Measurements from ENCODE around the gene ANKS1B. TPM values are rescaled to one million over a fixed set of nuclear protein-coding genes. Genes with fewer than 3 reads are reported as not detected.

Gene ANKS1B
- total RNA-seq, 4 donors from 2014 or later, result 0.88 to 10.7 (median 4.4) TPM

DNA sequence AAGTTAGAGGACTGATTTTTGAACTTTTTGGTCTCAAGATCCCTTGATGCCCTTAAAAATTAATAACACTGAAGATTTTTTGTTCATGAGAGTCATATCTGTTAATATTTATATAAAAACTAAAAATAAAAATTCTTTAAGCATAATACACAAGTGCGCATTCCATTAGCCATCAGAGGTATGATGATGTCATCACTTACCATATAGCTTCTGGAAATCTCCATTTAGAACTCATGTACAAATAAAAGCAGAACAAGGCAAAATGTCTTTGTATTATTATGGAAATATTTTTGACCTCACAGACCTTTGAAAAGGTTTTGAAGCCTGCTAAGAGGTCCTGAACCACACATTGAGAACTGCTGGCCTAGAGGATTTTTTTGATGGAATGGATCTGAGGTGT is 551.6 kb downstream of the ANKS1B start:
- Histone ChIP-seq H3K27ac (no peak overlapping the region), H3K4me1 (no peaks in the 10 kb centered on the region), H3K36me3 (no peaks in the 10 kb centered on the region), H3K9me3 (no peaks in the 10 kb centered on the region), H3K27me3 (no peaks in the 10 kb centered on the region), H3K4me3 (no peak overlapping the region)
- no peak for TF ChIP-seq POLR2A (IDR thresholded peaks at IDR 0.05)
- DNase-seq, result no peak

GRCh38 chr12:99431203-99431602 is 553.5 kb downstream of the ANKS1B start:
- no peaks in the 10 kb centered on the region for H3K4me1 ChIP-seq
- no peak for TF ChIP-seq POLR2A (IDR thresholded peaks at IDR 0.05)
- TF ChIP-seq, protein P1, sequence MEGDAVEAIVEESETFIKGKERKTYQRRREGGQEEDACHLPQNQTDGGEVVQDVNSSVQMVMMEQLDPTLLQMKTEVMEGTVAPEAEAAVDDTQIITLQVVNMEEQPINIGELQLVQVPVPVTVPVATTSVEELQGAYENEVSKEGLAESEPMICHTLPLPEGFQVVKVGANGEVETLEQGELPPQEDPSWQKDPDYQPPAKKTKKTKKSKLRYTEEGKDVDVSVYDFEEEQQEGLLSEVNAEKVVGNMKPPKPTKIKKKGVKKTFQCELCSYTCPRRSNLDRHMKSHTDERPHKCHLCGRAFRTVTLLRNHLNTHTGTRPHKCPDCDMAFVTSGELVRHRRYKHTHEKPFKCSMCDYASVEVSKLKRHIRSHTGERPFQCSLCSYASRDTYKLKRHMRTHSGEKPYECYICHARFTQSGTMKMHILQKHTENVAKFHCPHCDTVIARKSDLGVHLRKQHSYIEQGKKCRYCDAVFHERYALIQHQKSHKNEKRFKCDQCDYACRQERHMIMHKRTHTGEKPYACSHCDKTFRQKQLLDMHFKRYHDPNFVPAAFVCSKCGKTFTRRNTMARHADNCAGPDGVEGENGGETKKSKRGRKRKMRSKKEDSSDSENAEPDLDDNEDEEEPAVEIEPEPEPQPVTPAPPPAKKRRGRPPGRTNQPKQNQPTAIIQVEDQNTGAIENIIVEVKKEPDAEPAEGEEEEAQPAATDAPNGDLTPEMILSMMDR (IDR thresholded peaks at IDR 0.05), result no peak

DNA sequence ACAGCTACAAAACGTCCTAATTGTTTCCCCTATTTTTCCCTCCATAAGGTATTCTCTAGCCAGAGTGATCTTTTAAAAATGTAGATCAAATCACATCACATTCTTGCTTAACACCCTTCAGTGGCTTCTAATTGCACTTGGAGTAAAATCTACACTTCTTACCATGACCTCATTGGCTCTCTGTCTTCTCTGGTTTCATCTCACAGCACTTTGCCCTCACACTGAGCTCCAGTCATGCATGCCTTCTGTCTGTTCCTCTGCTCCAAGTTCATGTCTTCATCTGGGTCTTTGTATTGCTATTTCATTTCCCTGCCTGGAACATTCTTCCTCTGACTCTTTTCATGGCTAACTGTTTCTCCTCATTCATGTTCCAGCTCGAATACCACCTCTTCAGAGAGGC is 557.6 kb downstream of the ANKS1B start:
- no peaks in the 10 kb centered on the region for H3K9me3 ChIP-seq
- no peak overlapping the region for H3K27ac ChIP-seq
- H3K4me1 ChIP-seq, result no peaks in the 10 kb centered on the region
- no peaks in the 10 kb centered on the region for H3K27me3 ChIP-seq
- TF ChIP-seq, protein P1 (IDR thresholded peaks at IDR 0.05), result no peak
- TF ChIP-seq POLR2A (IDR thresholded peaks at IDR 0.05), result no peak
- H3K4me3 ChIP-seq, result no peak overlapping the region
- no peaks in the 10 kb centered on the region for H3K36me3 ChIP-seq
- DNase-seq, result no peak

More at GRCh38 chr12:99431203-99431602, 553.5 kb downstream of the ANKS1B start:
- Histone ChIP-seq H3K4me3 (no peak overlapping the region), H3K27ac (no peak overlapping the region), H3K36me3 (no peaks in the 10 kb centered on the region), H3K9me3 (no peaks in the 10 kb centered on the region), H3K27me3 (no peaks in the 10 kb centered on the region)
- no peak for DNase-seq

DNA sequence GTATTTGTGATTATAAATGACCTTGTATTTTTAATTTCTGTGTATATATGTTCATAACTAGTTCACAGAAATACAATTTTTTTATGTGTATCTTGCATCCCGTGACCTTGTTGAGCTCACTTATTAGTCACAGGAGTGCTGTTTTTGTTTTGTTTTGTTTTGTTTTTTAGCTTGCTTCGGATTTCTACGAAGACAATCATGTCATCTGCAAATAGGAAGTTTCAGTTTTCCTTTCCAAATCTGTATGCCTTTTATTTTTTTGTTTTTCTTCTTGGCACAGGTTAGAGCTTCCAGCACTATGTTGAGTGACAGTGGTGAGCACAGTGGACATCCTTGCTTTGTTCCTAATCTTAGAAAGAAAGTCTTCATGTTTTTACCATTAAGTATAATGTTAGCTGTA is 566.4 kb downstream of the ANKS1B start:
- Histone ChIP-seq H3K9me3 (peaks cover 0 to 4% (median 0%) of the 10 kb centered on the region in 4 donors), H3K27ac (no peak overlapping the region), H3K36me3 (no peaks in the 10 kb centered on the region), H3K27me3 (no peaks in the 10 kb centered on the region), H3K4me1 (no peaks in the 10 kb centered on the region), H3K4me3 (no peak overlapping the region)
- DNase-seq, result no peak
- TF ChIP-seq, protein P1 (IDR thresholded peaks at IDR 0.05), result no peak
- no peak for TF ChIP-seq POLR2A (IDR thresholded peaks at IDR 0.05)

DNA sequence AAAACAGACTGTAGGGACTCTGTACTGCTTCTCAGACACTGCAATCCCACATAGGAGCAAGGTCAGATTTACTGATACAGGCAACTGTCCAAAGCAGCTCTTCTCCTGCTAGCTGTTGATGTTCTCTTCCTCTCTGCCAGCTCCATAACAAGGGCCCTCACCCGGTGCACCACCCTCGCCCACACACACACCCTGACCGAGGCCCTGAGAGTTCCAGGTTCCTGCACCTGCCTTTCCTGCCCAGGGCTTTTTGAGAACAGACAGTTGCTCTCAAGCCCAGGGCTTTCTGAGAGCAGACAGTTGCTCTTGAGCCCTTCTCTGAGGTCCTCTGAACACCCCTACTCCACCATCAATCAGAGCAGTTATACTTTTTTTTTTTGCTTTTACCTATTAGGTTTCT is 571.0 kb downstream of the ANKS1B start:
- no peaks in the 10 kb centered on the region for H3K4me1 ChIP-seq
- H3K27ac ChIP-seq, result no peak overlapping the region
- no peaks in the 10 kb centered on the region for H3K36me3 ChIP-seq
- TF ChIP-seq, protein P1 (IDR thresholded peaks at IDR 0.05), result no peak
- TF ChIP-seq POLR2A (IDR thresholded peaks at IDR 0.05), result no peak
- H3K4me3 ChIP-seq, result no peak overlapping the region
- peaks cover 0 to 4% (median 0%) of the 10 kb centered on the region in 4 donors for H3K9me3 ChIP-seq
- DNase-seq, result no peak
- H3K27me3 ChIP-seq, result no peaks in the 10 kb centered on the region

GRCh38 chr12:99393763-99394162 is 591.0 kb downstream of the ANKS1B start:
- no peak overlapping the region for H3K4me3 ChIP-seq
- no peaks in the 10 kb centered on the region for H3K27me3 ChIP-seq
- H3K4me1 ChIP-seq, result no peaks in the 10 kb centered on the region
- no peak for DNase-seq
- H3K9me3 ChIP-seq, result no peaks in the 10 kb centered on the region
- H3K36me3 ChIP-seq, result no peaks in the 10 kb centered on the region
- no peak overlapping the region for H3K27ac ChIP-seq
- TF ChIP-seq POLR2A (IDR thresholded peaks at IDR 0.05), result no peak
- TF ChIP-seq, protein P1 (IDR thresholded peaks at IDR 0.05), result no peak

Measured in Peyer's patch (tissue), 4 donors.